ENCODE measurements around the gene IQSEC1. TPM values are rescaled to one million over a fixed set of nuclear protein-coding genes. Genes with fewer than 3 reads are reported as not detected.

Gene IQSEC1
- total RNA-seq, 2 donors from 2014 or later = 57.5 to 63.9 TPM

GRCh38 chr3:13080591-13080990 is 7.4 kb upstream of the IQSEC1 start:
- TF ChIP-seq, protein P1, sequence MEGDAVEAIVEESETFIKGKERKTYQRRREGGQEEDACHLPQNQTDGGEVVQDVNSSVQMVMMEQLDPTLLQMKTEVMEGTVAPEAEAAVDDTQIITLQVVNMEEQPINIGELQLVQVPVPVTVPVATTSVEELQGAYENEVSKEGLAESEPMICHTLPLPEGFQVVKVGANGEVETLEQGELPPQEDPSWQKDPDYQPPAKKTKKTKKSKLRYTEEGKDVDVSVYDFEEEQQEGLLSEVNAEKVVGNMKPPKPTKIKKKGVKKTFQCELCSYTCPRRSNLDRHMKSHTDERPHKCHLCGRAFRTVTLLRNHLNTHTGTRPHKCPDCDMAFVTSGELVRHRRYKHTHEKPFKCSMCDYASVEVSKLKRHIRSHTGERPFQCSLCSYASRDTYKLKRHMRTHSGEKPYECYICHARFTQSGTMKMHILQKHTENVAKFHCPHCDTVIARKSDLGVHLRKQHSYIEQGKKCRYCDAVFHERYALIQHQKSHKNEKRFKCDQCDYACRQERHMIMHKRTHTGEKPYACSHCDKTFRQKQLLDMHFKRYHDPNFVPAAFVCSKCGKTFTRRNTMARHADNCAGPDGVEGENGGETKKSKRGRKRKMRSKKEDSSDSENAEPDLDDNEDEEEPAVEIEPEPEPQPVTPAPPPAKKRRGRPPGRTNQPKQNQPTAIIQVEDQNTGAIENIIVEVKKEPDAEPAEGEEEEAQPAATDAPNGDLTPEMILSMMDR (IDR thresholded peaks at IDR 0.05) = no peak
- no peaks in the 10 kb centered on the region for H3K36me3 ChIP-seq
- H3K4me1 ChIP-seq = peaks cover 0 to 49% of the 10 kb centered on the region in 2 donors
- no peaks in the 10 kb centered on the region for H3K27me3 ChIP-seq
- H3K27ac ChIP-seq = peak overlapping the region; percentile 51 to 76
- no peaks in the 10 kb centered on the region for H3K9me3 ChIP-seq
- H3K4me3 ChIP-seq = no peak overlapping the region
- DNase-seq (ENCODE audit: low spot score) = peak; percentile 87

GRCh38 chr3:13080026-13080425 is 6.8 kb upstream of the IQSEC1 start:
- no peaks in the 10 kb centered on the region for H3K36me3 ChIP-seq
- peaks cover 0 to 49% of the 10 kb centered on the region in 2 donors for H3K4me1 ChIP-seq
- TF ChIP-seq, protein P1 (IDR thresholded peaks at IDR 0.05) = no peak
- H3K27ac ChIP-seq = peak overlapping the region; percentile 51 to 76
- no peak for DNase-seq (ENCODE audit: low spot score)
- H3K4me3 ChIP-seq = no peak overlapping the region
- H3K27me3 ChIP-seq = no peaks in the 10 kb centered on the region
- no peaks in the 10 kb centered on the region for H3K9me3 ChIP-seq

DNA sequence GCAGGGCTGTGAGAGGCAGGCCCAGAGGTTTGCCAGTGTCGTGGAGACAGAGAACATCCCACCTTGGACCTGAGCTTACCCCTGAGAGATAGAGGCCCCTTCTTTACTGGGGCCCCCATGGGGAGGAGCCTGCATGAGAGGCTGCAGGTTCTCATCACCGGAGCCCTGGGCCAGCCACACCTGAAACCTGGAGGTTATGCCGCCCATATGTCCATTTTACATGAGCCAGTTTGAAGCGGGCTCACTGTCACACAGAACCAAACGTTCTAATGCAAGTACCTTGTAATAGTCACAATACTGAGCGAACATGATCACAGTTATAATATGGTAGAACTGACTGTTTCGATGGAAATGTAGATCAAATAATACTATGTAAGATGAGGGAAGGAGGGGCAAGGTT is 6.3 kb upstream of the IQSEC1 start:
- TF ChIP-seq, protein P1 (IDR thresholded peaks at IDR 0.05) = no peak
- Histone ChIP-seq H3K36me3 (no peaks in the 10 kb centered on the region), H3K27ac (no peak overlapping the region), H3K4me3 (no peak overlapping the region), H3K4me1 (peaks cover 0 to 49% of the 10 kb centered on the region in 2 donors), H3K9me3 (no peaks in the 10 kb centered on the region), H3K27me3 (no peaks in the 10 kb centered on the region)
- DNase-seq (ENCODE audit: low spot score) = no peak

GRCh38 chr3:13079051-13079450 is 5.8 kb upstream of the IQSEC1 start:
- no peak for DNase-seq (ENCODE audit: low spot score)
- Histone ChIP-seq H3K4me3 (no peak overlapping the region), H3K9me3 (no peaks in the 10 kb centered on the region), H3K27ac (no peak overlapping the region), H3K27me3 (no peaks in the 10 kb centered on the region), H3K36me3 (no peaks in the 10 kb centered on the region), H3K4me1 (peaks cover 0 to 49% of the 10 kb centered on the region in 2 donors)
- TF ChIP-seq, protein P1 (IDR thresholded peaks at IDR 0.05) = no peak

- peaks cover 0 to 3% of the 10 kb centered on the region in 2 donors for H3K27me3 ChIP-seq
- H3K4me3 ChIP-seq = no peak overlapping the region
- no peak for DNase-seq (ENCODE audit: low spot score)
- TF ChIP-seq, protein P1 (IDR thresholded peaks at IDR 0.05) = no peak
- H3K36me3 ChIP-seq = no peaks in the 10 kb centered on the region
- peaks cover 0 to 54% of the 10 kb centered on the region in 2 donors for H3K4me1 ChIP-seq
- peak overlapping the region; percentile 15 to 70 for H3K27ac ChIP-seq
- H3K9me3 ChIP-seq = no peaks in the 10 kb centered on the region
These were observed 5.1 kb upstream of the IQSEC1 start for GRCh38 chr3:13078163-13078905.
